ENCODE results near the gene CARS2. TPM values are rescaled to one million over a fixed set of nuclear protein-coding genes. Genes with fewer than 3 reads are reported as not detected.

CARS2 gene
- total RNA-seq, 1 experiment from 2014 or later: 41.9 TPM

- no peak for TF ChIP-seq CTCF (conservative IDR thresholded peaks at IDR 0.05)
- no peak overlapping the region for H4K91ac ChIP-seq (ENCODE audit: insufficient read length, low read depth, low read length)
- no peak overlapping the region for H2BK15ac ChIP-seq (ENCODE audit: low read depth, low read length)
- Mint-ChIP-seq H3K27ac (no peak overlapping the region), H3K4me1 (peaks cover 3% of the 10 kb centered on the region in 2 experiments; a peak in 2 of 4 replicates), H3K4me3 (no peak overlapping the region), H3K9me3 (no peaks in the 10 kb centered on the region), H3K27me3 (ENCODE audit: low read depth) (no peaks in the 10 kb centered on the region), H3K36me3 (ENCODE audit: insufficient read depth in 1 of 3, low read depth in 3 of 3) (peaks cover 35 to 82% (median 78%) of the 10 kb centered on the region in 3 experiments)
- no peaks in the 10 kb centered on the region for H3K27me3 ChIP-seq (ENCODE audit: insufficient read depth, low read length)
- no peak overlapping the region for H2BK20ac ChIP-seq (ENCODE audit: low read depth, low read length, poor library complexity, severe bottlenecking)
- no peak overlapping the region for H3K18ac ChIP-seq (ENCODE audit: insufficient read length, low read depth, low read length)
- no peak overlapping the region for H2AFZ ChIP-seq (ENCODE audit: low read length)
- no peak for DNase-seq
- no peak overlapping the region for H2BK120ac ChIP-seq (ENCODE audit: low read depth, low read length, poor library complexity, severe bottlenecking)
- H2AK5ac ChIP-seq (ENCODE audit: insufficient read length, low read length): no peak overlapping the region
- H3K4me1 ChIP-seq (ENCODE audit: insufficient read depth, low read length): no peaks in the 10 kb centered on the region
- no peak overlapping the region for H3K56ac ChIP-seq (ENCODE audit: insufficient read length, low read depth, low read length)
- no peak overlapping the region for H4K8ac ChIP-seq (replicated peaks; ENCODE audit: insufficient read length, low read depth, low read length)
- no peaks in the 10 kb centered on the region for H3K79me1 ChIP-seq (ENCODE audit: insufficient read depth, low read depth, low read length, poor library complexity, severe bottlenecking)
- H3K9ac ChIP-seq (ENCODE audit: extremely low read depth, insufficient read length, low read length): no peak overlapping the region
- no peaks in the 10 kb centered on the region for H4K20me1 ChIP-seq (ENCODE audit: control insufficient read depth, insufficient read depth, insufficient read length)
- no peak overlapping the region for H3K14ac ChIP-seq (ENCODE audit: insufficient read depth, low read length)
- H3K23ac ChIP-seq (ENCODE audit: insufficient read length, low read depth, low read length): no peak overlapping the region
- H3K23me2 ChIP-seq (ENCODE audit: insufficient read length, low read depth, low read length, poor library complexity, severe bottlenecking): no peaks in the 10 kb centered on the region
- H3K4ac ChIP-seq (ENCODE audit: low read depth, low read length): no peak overlapping the region
- no peak overlapping the region for H2BK5ac ChIP-seq (ENCODE audit: insufficient read length, low read length)
- no peak overlapping the region for H3K27ac ChIP-seq (ENCODE audit: insufficient read length, low read depth, low read length)
- no CpG with 5 or more reads among the region's 14 CpGs for WGBS (ENCODE audit: extremely low coverage, insufficient read length, low lambda C conversion rate)
- no peak overlapping the region for H2BK12ac ChIP-seq (ENCODE audit: insufficient read length, low read depth, low read length)
- H3K79me2 ChIP-seq (ENCODE audit: insufficient read depth, low read length): no peaks in the 10 kb centered on the region
- H3T11ph ChIP-seq (ENCODE audit: low read length): no peak overlapping the region
- H4K5ac ChIP-seq (ENCODE audit: insufficient read length, low read depth, low read length): no peak overlapping the region
- H3K4me2 ChIP-seq (ENCODE audit: insufficient read depth, insufficient read length, low read length): no peak overlapping the region
- H3K9me3 ChIP-seq (ENCODE audit: control insufficient read depth, low read depth, low read length): no peaks in the 10 kb centered on the region
These were observed 69.2 kb downstream of the CARS2 start for GRCh38 chr13:110636701-110637201.
